Neutrophil (primary cell): ENCODE measurements around the gene NCOA3.

Source experiments
- H3K27ac ChIP-seq: fragments of 200-600 bp; sonication (generic); 2 replicates; pipeline ENCODE4 v1.5.1; 2016; ENCODE audit warnings: mild to moderate bottlenecking, moderate library complexity
- H3K27me3 ChIP-seq: fragments of 200-600 bp; sonication (generic); 2 replicates; pipeline ENCODE4 v1.6.0; 2016; ENCODE audit warnings: mild to moderate bottlenecking
- H3K36me3 ChIP-seq: fragments of 200-600 bp; sonication (generic); 2 replicates; pipeline ENCODE4 v1.5.1; 2017
- H3K4me1 ChIP-seq, 2 experiments: fragments of 200-600 bp in 1 of 2; sonication (generic) in 1 of 2; 1 replicate in 1 of 2; 2 replicates in 1 of 2; pipeline versions ENCODE4 v1.5.1 to v1.6.1; 2013 to 2016; ENCODE audit warnings: low read depth in 1 of 2, low read length in 1 of 2, mild to moderate bottlenecking in 1 of 2, moderate library complexity in 1 of 2; ENCODE audit not compliant: control insufficient read depth in 1 of 2, insufficient read depth in 1 of 2
- H3K4me3 ChIP-seq, 2 experiments: fragments of 200-600 bp in 1 of 2; sonication (generic) in 1 of 2; 1 replicate in 1 of 2; 2 replicates in 1 of 2; pipeline ENCODE4 v1.5.1; 2013 to 2016; ENCODE audit warnings: low read depth in 1 of 2, low read length in 1 of 2, mild to moderate bottlenecking in 1 of 2, moderate library complexity in 1 of 2
- H3K9me3 ChIP-seq: fragments of 200-600 bp; sonication (generic); 2 replicates; pipeline ENCODE4 v1.5.1; 2016
- TF ChIP-seq, protein P1 (sequence below): fragments of 200-600 bp; sonication (generic); IDR thresholded peaks from 2 replicates; pipeline ENCODE4 v1.5.1; 2016; ENCODE audit warnings: antibody characterized with exemption

The NCOA3 gene

DNA sequence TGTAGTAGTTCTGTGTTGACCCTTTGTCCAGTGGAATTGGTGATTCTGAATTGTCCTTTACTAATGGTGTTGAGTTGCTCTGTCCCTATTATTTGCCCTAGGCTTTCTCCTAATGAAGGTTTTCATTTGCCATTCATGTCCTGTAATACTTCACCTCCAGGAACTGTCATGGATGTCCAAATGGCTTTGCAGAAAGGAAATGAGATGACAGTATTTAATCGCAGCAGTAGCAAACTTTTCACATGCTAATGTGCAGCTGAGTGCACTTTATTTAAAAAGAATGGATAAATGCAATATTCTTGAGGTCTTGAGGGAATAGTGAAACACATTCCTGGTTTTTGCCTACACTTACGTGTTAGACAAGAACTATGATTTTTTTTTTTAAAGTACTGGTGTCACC, 152.2 kb downstream of the NCOA3 start:
- TF ChIP-seq, protein P1, sequence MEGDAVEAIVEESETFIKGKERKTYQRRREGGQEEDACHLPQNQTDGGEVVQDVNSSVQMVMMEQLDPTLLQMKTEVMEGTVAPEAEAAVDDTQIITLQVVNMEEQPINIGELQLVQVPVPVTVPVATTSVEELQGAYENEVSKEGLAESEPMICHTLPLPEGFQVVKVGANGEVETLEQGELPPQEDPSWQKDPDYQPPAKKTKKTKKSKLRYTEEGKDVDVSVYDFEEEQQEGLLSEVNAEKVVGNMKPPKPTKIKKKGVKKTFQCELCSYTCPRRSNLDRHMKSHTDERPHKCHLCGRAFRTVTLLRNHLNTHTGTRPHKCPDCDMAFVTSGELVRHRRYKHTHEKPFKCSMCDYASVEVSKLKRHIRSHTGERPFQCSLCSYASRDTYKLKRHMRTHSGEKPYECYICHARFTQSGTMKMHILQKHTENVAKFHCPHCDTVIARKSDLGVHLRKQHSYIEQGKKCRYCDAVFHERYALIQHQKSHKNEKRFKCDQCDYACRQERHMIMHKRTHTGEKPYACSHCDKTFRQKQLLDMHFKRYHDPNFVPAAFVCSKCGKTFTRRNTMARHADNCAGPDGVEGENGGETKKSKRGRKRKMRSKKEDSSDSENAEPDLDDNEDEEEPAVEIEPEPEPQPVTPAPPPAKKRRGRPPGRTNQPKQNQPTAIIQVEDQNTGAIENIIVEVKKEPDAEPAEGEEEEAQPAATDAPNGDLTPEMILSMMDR: no peak
- Histone ChIP-seq H3K27ac (no peak overlapping the region), H3K36me3 (peaks cover 95% of the 10 kb centered on the region), H3K4me1 (no peaks in the 10 kb centered on the region), H3K9me3 (no peaks in the 10 kb centered on the region), H3K27me3 (no peaks in the 10 kb centered on the region), H3K4me3 (no peak overlapping the region)

DNA sequence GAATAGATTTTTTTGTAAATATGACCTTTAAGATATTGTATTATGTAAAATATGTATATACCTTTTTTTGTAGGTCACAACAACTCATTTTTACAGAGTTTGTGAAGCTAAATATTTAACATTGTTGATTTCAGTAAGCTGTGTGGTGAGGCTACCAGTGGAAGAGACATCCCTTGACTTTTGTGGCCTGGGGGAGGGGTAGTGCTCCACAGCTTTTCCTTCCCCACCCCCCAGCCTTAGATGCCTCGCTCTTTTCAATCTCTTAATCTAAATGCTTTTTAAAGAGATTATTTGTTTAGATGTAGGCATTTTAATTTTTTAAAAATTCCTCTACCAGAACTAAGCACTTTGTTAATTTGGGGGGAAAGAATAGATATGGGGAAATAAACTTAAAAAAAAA, 152.7 kb downstream of the NCOA3 start:
- no peak overlapping the region for H3K4me3 ChIP-seq
- no peaks in the 10 kb centered on the region for H3K27me3 ChIP-seq
- peaks cover 95% of the 10 kb centered on the region for H3K36me3 ChIP-seq
- TF ChIP-seq, protein P1: no peak
- no peak overlapping the region for H3K27ac ChIP-seq
- no peaks in the 10 kb centered on the region for H3K9me3 ChIP-seq
- no peaks in the 10 kb centered on the region for H3K4me1 ChIP-seq

DNA sequence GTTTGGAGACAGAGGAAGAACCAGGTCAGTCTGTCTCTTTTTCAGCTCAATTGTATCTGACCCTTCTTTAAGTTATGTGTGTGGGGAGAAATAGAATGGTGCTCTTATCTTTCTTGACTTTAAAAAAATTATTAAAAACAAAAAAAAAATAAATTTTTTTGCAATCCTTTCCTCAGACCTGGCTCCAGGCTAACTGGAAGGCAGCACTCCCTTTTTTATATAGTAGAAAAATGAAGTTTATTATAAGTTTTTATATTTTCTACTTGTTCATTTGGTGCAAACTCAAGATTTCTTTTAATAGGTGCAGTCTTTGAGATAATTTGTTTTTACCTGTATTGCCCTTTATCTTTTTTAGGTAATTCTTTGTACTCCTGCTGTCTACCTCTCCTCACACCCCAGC, 153.9 kb downstream of the NCOA3 start:
- peaks cover 95% of the 10 kb centered on the region for H3K36me3 ChIP-seq
- H3K27me3 ChIP-seq: no peaks in the 10 kb centered on the region
- no peak overlapping the region for H3K27ac ChIP-seq
- no peaks in the 10 kb centered on the region for H3K9me3 ChIP-seq
- TF ChIP-seq, protein P1: no peak
- H3K4me3 ChIP-seq: no peak overlapping the region
- no peaks in the 10 kb centered on the region for H3K4me1 ChIP-seq

DNA sequence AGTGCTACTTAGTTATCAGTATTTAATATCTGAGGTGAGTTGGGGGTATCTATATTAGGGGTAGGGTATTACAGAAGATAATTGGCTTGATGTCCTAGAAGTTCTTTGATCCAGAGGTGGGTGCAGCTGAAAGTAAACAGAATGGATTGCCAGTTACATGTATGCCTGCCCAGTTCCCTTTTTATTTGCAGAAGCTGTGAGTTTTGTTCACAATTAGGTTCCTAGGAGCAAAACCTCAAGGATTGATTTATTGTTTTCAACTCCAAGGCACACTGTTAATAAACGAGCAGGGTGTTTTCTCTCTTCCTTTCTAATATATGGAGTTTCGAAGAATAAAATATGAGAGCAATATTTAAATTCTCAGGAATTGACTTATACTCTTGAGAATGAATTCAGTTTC, 154.6 kb downstream of the NCOA3 start:
- Histone ChIP-seq H3K4me3 (no peak overlapping the region), H3K27me3 (no peaks in the 10 kb centered on the region), H3K27ac (peak overlapping the region; percentile 61), H3K36me3 (peaks cover 95% of the 10 kb centered on the region), H3K9me3 (no peaks in the 10 kb centered on the region), H3K4me1 (no peaks in the 10 kb centered on the region)
- TF ChIP-seq, protein P1: no peak

DNA sequence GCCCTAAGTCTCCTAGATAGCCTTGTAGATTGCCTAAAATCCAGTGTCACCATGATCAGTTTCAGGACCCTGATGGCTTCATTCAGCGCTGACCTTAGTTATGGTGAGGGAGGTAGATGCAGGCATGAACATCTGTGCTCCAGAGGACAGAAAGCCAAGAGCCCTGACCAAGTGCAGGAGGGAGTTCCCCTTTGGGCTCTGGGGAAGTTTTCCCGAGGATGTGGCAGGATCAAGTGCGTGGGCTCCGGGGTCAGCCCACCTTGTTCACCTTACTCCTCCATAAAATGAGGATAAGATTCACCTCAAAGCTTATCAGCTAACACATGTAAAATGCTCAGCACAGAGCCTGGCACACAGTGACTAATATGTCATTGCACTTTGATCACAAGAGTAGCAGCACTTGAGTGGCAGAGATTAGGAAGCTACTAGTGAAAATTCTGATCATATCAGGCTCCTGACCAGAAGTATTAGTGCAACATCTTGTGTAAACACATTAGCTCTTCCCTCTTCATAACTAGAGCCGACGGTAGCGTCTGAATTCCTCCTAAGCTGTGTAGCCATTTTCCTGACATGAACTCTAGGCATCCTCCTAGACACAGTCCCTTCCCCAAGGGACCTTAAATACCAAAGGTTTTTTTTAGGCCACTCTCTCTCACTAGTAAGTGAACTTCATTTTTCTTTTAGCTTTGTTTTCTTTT, 158.4 kb downstream of the NCOA3 start:
- Histone ChIP-seq H3K36me3 (peaks cover 95% of the 10 kb centered on the region), H3K4me1 (no peaks in the 10 kb centered on the region), H3K27me3 (no peaks in the 10 kb centered on the region), H3K4me3 (no peak overlapping the region), H3K27ac (no peak overlapping the region), H3K9me3 (no peaks in the 10 kb centered on the region)
- TF ChIP-seq, protein P1: no peak

DNA sequence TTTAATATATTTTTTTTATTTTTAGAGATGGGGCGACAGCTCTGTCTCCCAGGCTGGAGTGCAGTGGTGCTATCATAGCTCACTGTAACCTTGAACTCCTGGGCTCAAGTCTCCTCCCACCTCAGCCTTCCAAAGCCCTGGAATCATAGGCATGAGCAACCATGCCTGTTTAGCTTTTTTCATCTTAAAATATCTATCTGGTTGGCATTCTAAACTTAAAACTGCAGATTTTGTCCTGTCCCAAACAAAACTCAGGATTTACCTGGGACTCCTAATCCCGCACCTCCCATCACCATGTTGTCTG, 158.9 kb downstream of the NCOA3 start:
- TF ChIP-seq, protein P1: no peak
- Histone ChIP-seq H3K4me3 (no peak overlapping the region), H3K4me1 (no peaks in the 10 kb centered on the region), H3K27ac (no peak overlapping the region), H3K9me3 (no peaks in the 10 kb centered on the region), H3K27me3 (no peaks in the 10 kb centered on the region), H3K36me3 (peaks cover 95% of the 10 kb centered on the region)
